Hepatocyte (in vitro differentiated cells): ENCODE results near the gene PSMG2. TPM values are rescaled to one million over a fixed set of nuclear protein-coding genes. Genes with fewer than 3 reads are reported as not detected.

ENCODE experiments used
- DNase-seq: peaks from one replicate; pipeline ENCODE4 v3.0.0-alpha.2; 2016; ENCODE audit warnings: low spot score
- H2AFZ ChIP-seq: fragments of 200-600 bp; sonication (generic); 2 replicates; pipeline ENCODE4 v1.6.0; 2016; ENCODE audit warnings: antibody characterized with exemption, mild to moderate bottlenecking
- H3K27ac ChIP-seq: fragments of 200-600 bp; sonication (generic); 2 replicates; pipeline ENCODE4 v1.5.1; 2016; ENCODE audit warnings: mild to moderate bottlenecking
- H3K27me3 ChIP-seq: fragments of 200-600 bp; sonication (generic); 2 replicates; pipeline ENCODE4 v1.6.1; 2016
- H3K36me3 ChIP-seq: fragments of 200-600 bp; sonication (generic); replicated peaks from 2 replicates; pipeline ENCODE4 v1.5.1; 2016; ENCODE audit warnings: low read depth; ENCODE audit not compliant: insufficient read depth
- H3K4me1 ChIP-seq: fragments of 200-600 bp; sonication (generic); 2 replicates; pipeline ENCODE4 v1.5.1; 2016; ENCODE audit warnings: mild to moderate bottlenecking, moderate library complexity; ENCODE audit not compliant: insufficient read depth
- H3K4me2 ChIP-seq: fragments of 200-600 bp; sonication (generic); 2 replicates; pipeline ENCODE4 v1.6.0; 2016
- H3K4me3 ChIP-seq: fragments of 200-600 bp; sonication (generic); 2 replicates; pipeline ENCODE4 v1.5.1; 2016; ENCODE audit warnings: mild to moderate bottlenecking
- H3K79me2 ChIP-seq: fragments of 200-600 bp; sonication (generic); 2 replicates; pipeline ENCODE4 v1.6.0; 2017; ENCODE audit warnings: mild to moderate bottlenecking
- H3K9me2 ChIP-seq: fragments of 200-600 bp; sonication (generic); replicated peaks from 2 replicates; pipeline ENCODE4 v1.6.0; 2017; ENCODE audit warnings: mild to moderate bottlenecking; ENCODE audit not compliant: insufficient read depth
- H3K9me3 ChIP-seq: fragments of 200-600 bp; sonication (generic); 2 replicates; pipeline ENCODE4 v1.5.1; 2016; ENCODE audit warnings: low read depth, mild to moderate bottlenecking
- H4K20me1 ChIP-seq: fragments of 200-600 bp; sonication (generic); 2 replicates; pipeline ENCODE4 v1.6.0; 2016; ENCODE audit warnings: mild to moderate bottlenecking; ENCODE audit not compliant: insufficient read depth, poor library complexity, severe bottlenecking
- CTCF ChIP-seq: fragments of 200-600 bp; sonication (generic); IDR thresholded peaks from 2 replicates; pipeline ENCODE4 v1.5.1; 2016; ENCODE audit warnings: antibody characterized with exemption, mild to moderate bottlenecking; ENCODE audit not compliant: poor library complexity
- EZH2 ChIP-seq: fragments of 200-600 bp; sonication (generic); IDR thresholded peaks from 2 replicates; pipeline ENCODE4 v1.6.1; 2016; ENCODE audit warnings: antibody characterized with exemption, mild to moderate bottlenecking, borderline replicate concordance
- EZH2phosphoT487 ChIP-seq: fragments of 200-600 bp; sonication (generic); IDR thresholded peaks from one replicate; pipeline ENCODE4 v1.6.1; 2018; ENCODE audit warnings: antibody characterized with exemption, mild to moderate bottlenecking, low read depth, moderate library complexity; ENCODE audit not compliant: unreplicated experiment, severe bottlenecking
- WGBS: methylation state at CpG from one replicate; pipeline ENCODE4 v1.1.6; 2016; ENCODE audit warnings: low lambda C conversion rate; ENCODE audit errors: missing lambda C conversion rate; 5-methylcytosine and 5-hydroxymethylcytosine counted together
- polyA plus RNA-seq: library from polyadenylated mRNA; unstranded; fragments of >200 nt; fragmentation: Nextera tagmentation; extraction: Ambion mirVana; gene quantifications from 2 replicates; pipeline ENCODE4 v1.2.1, GENCODE V29; 2016
- total RNA-seq: library from RNA; depleted of rRNA; stranded (reverse); fragments of >200 nt; gene quantifications from 2 replicates; pipeline ENCODE4 v1.2.3, GENCODE V29; 2014

Gene PSMG2
- total and polyA plus RNA-seq, 2 experiments from 2014 or later: 76.2 to 79.4 TPM

GRCh38 chr18:12686100-12686499 is 16.7 kb upstream of the PSMG2 start:
- H4K20me1 ChIP-seq: no peaks in the 10 kb centered on the region
- H3K27me3 ChIP-seq: no peaks in the 10 kb centered on the region
- H3K79me2 ChIP-seq: no peaks in the 10 kb centered on the region
- H3K9me3 ChIP-seq: no peaks in the 10 kb centered on the region
- DNase-seq: no peak
- no peaks in the 10 kb centered on the region for H3K4me1 ChIP-seq
- no peak overlapping the region for H3K27ac ChIP-seq
- no peak overlapping the region for H3K4me3 ChIP-seq
- H3K4me2 ChIP-seq: no peak overlapping the region
- TF ChIP-seq CTCF (peak; percentile 15), EZH2phosphoT487 (no peak)
- H3K36me3 ChIP-seq: no peaks in the 10 kb centered on the region
- H3K9me2 ChIP-seq: no peaks in the 10 kb centered on the region
- H2AFZ ChIP-seq: no peak overlapping the region
- 83% methylated on average over 3 of the region's 3 CpGs for WGBS

- Histone ChIP-seq H3K4me1 (no peaks in the 10 kb centered on the region), H3K4me2 (no peak overlapping the region), H3K79me2 (no peaks in the 10 kb centered on the region), H3K4me3 (no peak overlapping the region), H3K36me3 (peaks cover 3% of the 10 kb centered on the region), H2AFZ (no peak overlapping the region), H3K27me3 (no peaks in the 10 kb centered on the region), H4K20me1 (no peaks in the 10 kb centered on the region), H3K27ac (no peak overlapping the region), H3K9me3 (no peaks in the 10 kb centered on the region), H3K9me2 (no peaks in the 10 kb centered on the region)
- TF ChIP-seq EZH2: no peak
- no peak for TF ChIP-seq EZH2phosphoT487
- TF ChIP-seq CTCF: no peak
- WGBS: 98% methylated on average over 4 of the region's 4 CpGs
- no peak for DNase-seq
These were observed 13.5 kb upstream of the PSMG2 start for GRCh38 chr18:12689256-12689850.

GRCh38 chr18:12692206-12692605 is 10.6 kb upstream of the PSMG2 start:
- Histone ChIP-seq H4K20me1 (no peaks in the 10 kb centered on the region), H3K4me1 (no peaks in the 10 kb centered on the region), H3K36me3 (peaks cover 3% of the 10 kb centered on the region), H3K9me2 (no peaks in the 10 kb centered on the region), H3K9me3 (no peaks in the 10 kb centered on the region), H2AFZ (no peak overlapping the region), H3K4me3 (no peak overlapping the region), H3K4me2 (no peak overlapping the region), H3K27me3 (no peaks in the 10 kb centered on the region), H3K27ac (no peak overlapping the region), H3K79me2 (no peaks in the 10 kb centered on the region)
- no peak for TF ChIP-seq EZH2
- TF ChIP-seq CTCF: no peak
- no peak for TF ChIP-seq EZH2phosphoT487
- WGBS: 88% methylated on average over 8 of the region's 9 CpGs
- no peak for DNase-seq

- no peaks in the 10 kb centered on the region for H3K4me1 ChIP-seq
- DNase-seq: no peak
- H3K36me3 ChIP-seq: peaks cover 3% of the 10 kb centered on the region
- no peak overlapping the region for H3K4me3 ChIP-seq
- H3K9me3 ChIP-seq: no peaks in the 10 kb centered on the region
- peak overlapping the region; percentile 39 for H3K27ac ChIP-seq
- no peaks in the 10 kb centered on the region for H3K9me2 ChIP-seq
- TF ChIP-seq CTCF (no peak), EZH2phosphoT487 (no peak), EZH2 (no peak)
- H2AFZ ChIP-seq: no peak overlapping the region
- H3K79me2 ChIP-seq: no peaks in the 10 kb centered on the region
- H4K20me1 ChIP-seq: no peaks in the 10 kb centered on the region
- WGBS: 46% methylated on average over 2 of the region's 2 CpGs
- no peak overlapping the region for H3K4me2 ChIP-seq
- no peaks in the 10 kb centered on the region for H3K27me3 ChIP-seq
These were observed 8.8 kb upstream of the PSMG2 start for GRCh38 chr18:12694032-12694431.
